COR-L47 (cell line): ENCODE measurements around the gene PIAS1.
"Not testable (repeated sequence)": the region's sequence is repeated elsewhere in the genome, so short reads cannot be mapped to it uniquely, and the experiment has no call there.

ENCODE experiments used
- DNase-seq: peaks from one replicate; lab custom pipeline; 2025; lab: John Stamatoyannopoulos, UW

The PIAS1 gene

GRCh38 chr15:68034719-68035293 is 19.3 kb upstream of the PIAS1 start:
- DNase-seq: no peak

DNA sequence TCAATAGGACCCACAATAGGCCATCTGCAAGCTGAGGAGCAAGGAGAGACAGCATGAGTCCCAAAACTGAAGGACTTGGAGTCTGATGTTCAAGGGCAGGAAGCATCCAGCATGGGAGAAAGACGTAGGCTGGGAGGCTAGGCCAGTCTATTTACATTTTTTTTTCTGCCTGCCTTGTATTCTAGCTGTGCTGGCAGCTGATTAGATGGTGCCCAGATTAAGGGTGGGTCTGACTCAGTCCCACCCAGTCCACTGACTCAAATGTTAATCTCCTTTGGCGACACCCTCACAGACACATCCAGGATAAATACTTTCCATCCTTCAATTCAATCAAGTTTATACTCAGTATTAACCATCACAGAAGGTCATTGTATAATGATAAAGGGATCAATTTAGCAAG is 15.9 kb upstream of the PIAS1 start:
- no peak for DNase-seq

- no peak for DNase-seq
These were observed 14.0 kb upstream of the PIAS1 start for GRCh38 chr15:68040144-68040543.

DNA sequence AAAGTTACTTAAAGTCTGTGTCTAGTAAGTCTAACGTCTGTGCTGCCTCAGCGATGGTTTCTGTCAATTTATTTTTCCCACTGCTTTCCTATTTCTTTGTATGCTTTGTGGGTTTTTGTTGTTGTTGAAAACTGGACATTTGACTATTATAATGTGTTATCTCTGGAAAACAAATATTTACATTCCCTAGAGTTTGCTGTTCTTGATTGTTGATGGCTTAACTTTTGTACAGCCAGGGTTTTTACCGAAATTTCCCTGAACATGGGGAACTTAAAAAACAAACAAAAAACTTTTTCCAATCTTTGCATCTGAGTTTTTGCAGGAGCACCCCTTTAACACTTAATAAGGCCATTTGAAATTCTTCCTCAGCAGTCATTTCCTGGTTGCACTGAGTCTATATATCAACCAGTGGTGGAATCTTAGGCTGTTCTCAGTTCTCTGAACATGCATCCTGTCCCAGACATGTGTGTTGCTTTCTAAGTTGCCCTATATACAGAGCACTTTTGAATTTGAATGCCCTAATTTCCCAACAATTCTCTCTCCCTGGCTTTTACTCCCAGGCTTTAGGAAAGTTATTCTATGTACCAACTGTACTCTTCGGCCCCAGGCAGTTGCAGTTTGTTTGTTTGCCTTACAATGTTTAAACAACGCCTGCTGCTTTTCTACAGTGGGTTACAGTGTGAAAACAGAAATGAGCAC is 11.8 kb upstream of the PIAS1 start:
- DNase-seq: peak; percentile 11

DNA sequence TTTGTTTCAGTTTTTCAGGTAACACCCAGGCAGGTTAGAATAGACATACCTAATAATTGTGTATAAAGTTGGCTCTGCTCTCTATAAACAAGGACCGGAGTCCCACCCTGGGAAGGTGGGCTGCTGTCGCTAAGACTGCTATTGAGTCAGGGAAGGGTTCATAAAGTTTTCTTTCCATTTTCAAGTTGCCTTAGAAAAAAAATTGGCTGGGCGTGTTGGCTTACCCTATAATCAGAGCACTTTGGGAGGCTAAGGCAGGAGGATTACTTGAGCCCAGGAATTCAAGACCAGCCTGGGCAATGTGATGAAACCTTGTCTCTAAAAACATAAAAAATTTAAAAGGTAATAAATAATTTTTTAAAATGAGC is 11.3 kb upstream of the PIAS1 start:
- no peak for DNase-seq

DNA sequence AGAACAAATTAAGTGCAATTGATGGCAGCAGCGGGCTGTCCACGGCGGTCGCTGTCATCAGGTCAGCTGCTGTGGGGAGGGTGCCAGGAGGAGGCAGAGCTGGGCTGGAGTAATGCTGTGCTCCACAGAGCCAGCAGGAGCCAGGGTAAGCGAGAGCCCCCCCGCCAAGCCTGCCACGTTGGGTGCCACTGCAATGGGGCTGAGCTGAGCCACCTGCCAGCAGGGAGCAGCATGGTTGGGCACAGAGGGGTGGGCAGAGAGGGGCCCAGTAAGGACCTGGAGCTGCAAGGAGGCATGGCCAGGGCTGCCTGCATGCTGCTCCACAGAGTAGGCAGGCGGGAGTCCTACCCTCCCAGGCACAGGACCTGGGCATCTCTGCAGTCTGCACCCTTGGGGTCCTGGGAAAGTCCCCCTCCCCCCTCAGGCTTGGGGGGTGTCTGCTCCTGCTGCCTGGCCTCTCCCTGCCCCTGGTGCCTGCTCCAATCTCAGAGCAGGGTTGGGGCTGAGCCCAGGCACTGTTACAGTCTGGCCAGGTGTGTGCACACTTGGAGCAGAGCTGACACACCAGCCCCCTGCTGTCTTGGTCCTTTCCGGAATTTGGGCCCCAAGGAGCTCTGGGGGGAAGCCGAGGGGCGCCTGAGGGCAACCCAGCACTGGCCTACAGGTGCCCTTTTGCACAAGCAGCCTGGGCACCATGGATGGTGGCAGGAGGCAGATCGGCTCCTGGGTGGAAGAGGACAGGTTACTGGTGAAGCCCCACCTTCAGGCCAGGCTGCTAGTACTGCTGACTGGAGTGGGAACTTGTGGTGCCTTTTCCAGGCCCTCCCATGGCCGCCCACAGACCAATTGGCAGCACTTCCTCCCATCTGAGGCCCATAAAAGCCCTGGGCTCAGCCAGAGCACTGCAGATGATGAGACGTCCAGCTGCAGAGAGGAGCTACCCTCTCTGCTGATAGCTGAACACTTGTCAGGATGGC is 8.5 kb upstream of the PIAS1 start:
- DNase-seq: no peak

DNA sequence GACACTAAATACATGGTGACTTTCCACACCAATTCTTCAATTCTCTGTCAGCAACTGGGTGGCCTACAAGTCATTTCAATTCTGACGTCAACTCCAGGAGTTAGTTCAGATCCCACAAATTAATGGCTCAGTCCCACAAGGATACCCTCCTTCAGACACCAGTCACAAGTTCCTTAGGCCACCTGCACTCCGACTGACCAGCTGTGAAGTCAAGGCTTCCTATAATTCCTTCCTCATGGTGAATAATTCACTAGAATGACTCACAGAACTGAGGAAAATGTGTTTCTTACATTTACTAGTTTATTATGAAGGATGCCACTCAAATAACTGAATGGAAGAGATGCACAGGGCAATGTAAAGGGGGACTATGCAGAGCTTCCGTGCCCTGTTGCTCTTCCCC is 6.3 kb upstream of the PIAS1 start:
- no peak for DNase-seq

DNA sequence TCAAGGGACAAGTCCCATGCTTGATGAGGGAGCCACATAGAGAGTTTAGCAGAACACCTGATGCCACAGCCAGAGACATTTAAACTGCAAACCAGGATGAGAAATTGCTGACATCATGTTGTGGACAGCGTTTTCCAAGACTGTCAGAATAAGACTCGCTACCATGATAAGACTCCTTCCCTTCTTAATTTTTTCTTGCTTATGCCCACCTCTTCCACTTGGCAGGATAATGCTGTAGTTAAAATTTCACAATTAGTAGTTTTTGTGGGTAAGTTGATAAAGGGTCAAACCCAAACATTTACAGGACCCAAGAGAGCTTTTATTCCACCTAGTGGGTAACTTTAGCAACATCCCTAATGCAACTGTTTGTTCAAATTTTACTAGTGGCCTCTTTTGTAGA is 3.0 kb upstream of the PIAS1 start:
- DNase-seq: no peak

GRCh38 chr15:68051907-68052306 is 2.2 kb upstream of the PIAS1 start:
- no peak for DNase-seq

DNA sequence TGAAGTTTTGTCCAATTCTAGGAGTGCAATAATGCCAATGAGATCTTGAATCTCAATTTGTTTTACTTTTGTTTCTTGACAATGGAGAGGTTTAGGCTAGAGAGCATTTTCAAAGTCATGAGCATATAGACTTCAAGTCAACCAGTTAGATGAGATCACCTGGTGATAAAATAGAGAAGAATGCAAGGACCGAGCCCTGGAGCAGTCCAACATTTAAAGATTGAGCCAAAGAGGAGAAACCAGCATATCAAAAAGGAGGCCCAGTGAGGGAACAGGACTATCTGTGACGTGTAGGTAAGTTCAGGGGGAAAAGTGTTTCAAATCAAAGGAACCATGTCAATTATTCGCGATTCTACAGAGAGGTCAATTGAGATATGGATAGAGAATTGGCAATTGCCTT is 1.7 kb upstream of the PIAS1 start:
- DNase-seq: no peak

- no peak for DNase-seq
These were observed 1.1 kb upstream of the PIAS1 start for GRCh38 chr15:68053001-68053400.

DNA sequence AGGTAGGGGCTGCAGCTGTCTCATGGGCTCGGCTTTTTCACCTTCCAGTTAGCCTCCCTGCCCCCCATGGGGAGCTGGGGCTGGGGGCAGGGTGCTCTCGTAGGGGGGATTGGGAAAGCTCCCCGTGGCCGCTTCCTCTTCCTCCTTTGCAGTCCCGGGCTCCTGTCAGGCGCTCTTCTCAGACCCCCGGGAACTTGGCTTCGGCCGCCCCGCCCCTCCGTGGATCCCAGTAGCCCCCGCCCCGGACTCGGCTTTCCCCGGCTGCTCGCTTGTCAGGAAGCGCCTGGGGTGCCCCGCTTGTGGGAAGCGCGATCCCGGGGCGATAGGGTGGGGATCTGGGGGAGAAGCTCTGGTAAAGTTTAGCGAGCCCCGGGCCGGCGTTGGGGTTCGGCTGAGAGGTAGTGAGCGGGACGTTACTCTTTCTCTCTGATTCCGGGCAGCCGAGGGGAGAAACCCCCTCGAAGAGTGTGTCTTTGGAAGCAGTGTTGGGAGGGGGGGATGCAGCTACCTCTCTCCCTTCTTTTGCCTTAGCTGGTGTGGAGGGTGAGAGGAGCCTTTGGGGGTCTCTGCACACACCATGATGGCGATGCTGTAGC is 611 bp downstream of the PIAS1 start:
- DNase-seq: peak; percentile 62

DNA sequence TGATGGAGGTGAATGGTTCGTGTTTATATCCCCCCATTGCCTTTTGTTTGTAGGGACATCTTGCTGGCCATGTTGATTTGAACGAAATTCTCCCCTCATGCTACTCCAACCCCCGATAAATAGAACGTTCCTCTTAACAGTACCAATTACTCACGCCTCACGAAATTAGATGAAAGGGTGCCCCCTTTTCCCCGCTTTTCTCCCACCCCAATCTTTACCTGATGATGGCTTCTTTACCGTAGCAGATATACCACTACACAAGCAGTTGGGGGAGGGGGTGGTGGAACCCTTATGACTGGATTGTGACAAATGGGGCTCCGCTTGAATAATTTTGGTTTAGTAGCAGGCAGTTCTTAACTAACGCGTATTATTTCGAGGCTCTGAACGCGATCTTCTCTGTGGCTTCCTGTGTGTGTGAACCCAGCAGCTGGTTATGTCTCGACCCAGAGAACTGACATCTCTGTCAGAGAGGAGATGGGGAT is 1.1 kb downstream of the PIAS1 start:
- peak; percentile 34 for DNase-seq

DNA sequence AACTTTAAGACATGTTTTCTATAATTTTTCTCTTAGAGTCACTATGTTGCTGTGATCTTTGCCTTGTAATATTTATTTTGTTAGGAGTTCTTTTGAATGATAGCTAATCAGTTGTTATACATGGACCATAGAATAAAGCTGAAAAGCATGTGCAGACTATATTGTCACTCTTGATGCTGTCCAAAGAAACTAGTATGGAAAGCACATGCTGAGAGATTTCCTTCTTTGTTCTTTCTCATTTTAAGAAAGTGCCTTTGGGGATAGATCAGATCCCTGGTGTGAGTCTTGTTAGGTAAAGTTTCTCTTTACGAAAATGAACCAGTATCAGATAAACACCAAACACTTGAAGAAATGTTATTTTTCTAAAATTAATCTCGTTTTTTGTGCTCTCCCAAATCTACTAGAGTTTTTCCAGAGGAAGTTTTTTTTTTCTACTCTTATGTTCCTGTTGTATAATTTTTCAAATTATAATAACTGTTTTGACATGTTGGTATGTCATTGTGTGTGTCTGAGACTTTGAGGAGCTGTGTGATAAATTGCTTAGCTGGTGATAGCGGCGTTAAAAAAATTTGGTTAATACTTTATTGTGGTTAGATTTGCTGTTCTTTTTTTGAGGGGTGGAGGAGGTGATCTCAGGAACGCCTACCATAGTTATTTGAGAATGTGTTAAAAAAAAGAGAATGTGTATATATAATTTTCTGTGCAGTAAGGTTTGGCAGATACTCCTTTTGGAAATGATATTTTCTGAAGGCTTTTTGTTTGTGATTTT is 2.2 kb downstream of the PIAS1 start:
- no peak for DNase-seq

GRCh38 chr15:68057034-68057433 is 2.9 kb downstream of the PIAS1 start:
- no peak for DNase-seq

GRCh38 chr15:68057758-68058157 is 3.6 kb downstream of the PIAS1 start:
- no peak for DNase-seq

DNA sequence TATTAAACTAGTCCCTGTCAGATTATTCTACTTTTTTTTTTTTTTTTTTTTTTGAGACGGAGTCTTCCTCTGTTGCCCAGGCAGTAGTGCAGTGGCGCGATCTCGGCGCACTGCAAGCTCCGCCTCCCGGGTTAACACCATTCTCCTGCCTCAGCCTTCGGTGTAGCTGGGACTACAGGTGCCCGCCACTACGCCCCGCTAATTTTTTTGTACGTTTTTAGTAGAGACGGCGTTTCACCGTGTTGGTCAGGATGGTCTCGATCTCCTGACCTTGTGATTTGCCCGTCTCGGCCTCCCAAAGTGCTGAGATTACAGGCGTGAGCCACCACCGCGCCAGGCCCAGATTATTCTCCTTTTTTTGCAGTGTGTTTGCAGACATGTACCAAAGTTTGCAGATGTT is 4.9 kb downstream of the PIAS1 start:
- DNase-seq: not testable (repeated sequence)

DNA sequence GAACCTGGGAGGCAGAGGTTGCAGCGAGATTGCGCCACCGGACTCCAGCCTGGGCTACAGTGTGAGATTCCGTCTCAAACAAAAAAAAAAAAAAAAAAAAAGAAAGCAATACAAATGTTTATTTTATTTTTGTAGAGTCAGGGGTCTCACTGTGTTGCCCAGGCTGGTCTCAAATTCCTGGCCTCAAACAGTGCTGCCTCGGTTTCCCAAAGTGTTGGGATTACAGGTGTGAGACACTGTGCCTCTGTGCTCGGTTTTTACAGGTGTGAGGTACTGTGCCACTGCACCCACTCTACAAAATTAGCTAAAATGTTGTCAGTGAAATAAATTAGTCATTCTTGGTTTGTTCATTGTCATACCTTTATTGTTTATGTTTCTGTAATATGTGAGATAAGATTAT is 5.5 kb downstream of the PIAS1 start:
- no peak for DNase-seq

DNA sequence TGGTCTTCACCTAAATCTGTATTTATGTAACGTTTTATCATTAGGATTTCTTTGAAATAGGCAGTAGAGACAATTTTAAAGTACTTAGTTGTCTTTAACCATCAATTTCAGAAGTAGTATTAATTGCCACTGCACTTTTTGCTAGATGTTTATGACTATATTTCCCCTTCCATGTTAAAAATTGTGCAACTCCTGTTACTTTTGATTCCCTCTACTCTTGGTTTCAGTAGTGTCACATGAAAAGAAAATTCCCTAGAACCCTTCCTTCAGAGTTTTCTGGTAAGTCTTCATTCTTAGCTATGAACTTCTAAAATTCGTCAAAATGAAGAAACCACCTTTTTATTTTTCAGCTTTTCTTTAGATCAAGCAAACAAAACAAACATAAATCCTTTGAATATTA is 7.1 kb downstream of the PIAS1 start:
- DNase-seq: no peak

DNA sequence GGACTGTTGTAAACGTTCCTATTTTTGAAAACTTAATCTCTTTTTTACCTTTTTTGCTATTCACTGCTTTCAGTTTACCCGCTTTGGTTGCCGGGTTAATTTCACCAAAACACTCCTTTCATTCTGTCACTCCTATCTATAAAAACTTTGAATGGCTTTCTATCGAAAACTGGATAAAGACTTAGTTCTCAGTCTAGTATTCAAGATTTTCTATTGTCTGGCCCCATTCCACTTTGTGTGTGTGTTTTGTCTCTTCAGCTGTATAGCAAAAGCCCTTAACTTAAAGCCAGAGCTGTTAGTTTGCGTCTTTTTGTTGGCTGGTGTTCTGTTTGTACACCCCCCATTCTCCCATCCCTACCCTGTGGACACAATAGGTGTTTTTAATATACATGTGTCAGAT is 7.5 kb downstream of the PIAS1 start:
- no peak for DNase-seq

DNA sequence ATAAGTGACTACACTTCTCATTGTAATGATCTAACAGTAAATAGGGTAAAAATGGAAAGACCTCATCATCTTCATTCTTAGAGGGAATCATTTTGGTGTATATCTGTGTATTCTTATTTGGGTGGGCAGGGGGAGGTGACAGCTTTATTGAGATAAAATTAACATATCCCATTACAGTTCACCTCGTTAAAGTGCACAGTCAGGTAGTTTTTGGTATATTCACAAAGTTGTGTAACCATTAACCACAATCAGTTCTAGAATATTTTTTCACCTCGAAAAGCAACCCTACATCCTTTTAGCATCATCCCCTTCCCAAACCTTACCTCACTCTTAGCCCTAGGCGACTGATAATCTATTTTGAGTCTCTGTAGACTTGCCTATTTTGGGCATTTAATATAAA is 8.1 kb downstream of the PIAS1 start:
- no peak for DNase-seq
